ENCODE results near the gene LPIN3. TPM values are rescaled to one million over a fixed set of nuclear protein-coding genes. Genes with fewer than 3 reads are reported as not detected.

LPIN3 gene
- total and polyA plus RNA-seq, 12 donors = 1.8 to 49.7 (median 9.7) TPM

GRCh38 chr20:41335591-41335990 is 5.0 kb upstream of the LPIN3 start:
- 60 to 100% (median 75%) methylated on average over 1 of the region's 1 CpG for WGBS, 4 donors
- intact Hi-C loops (cut with DNase I) = loop anchor here (5.0 to 10.0 kb wide), 3 partner anchors 91 to 163 kb away; no protein-coding TSS in a partner anchor

GRCh38 chr20:41336711-41337492 is 3.7 kb upstream of the LPIN3 start:
- no peaks in the 10 kb centered on the region for H3K36me3 ChIP-seq (replicated peaks in 1 of 2)
- TF ChIP-seq POLR2A (IDR thresholded peaks at IDR 0.05) = no peak
- TF ChIP-seq CTCF (IDR thresholded peaks at IDR 0.05) = no peak
- H3K4me1 ChIP-seq (replicated peaks in 1 of 2) = peaks cover 8 to 18% of the 10 kb centered on the region in 2 donors
- DNase-seq = no peak
- H3K27me3 ChIP-seq = no peaks in the 10 kb centered on the region
- 88 to 94% (median 90%) methylated on average over 4 of the region's 4 CpGs for WGBS, 4 donors
- H3K9me3 ChIP-seq (replicated peaks in 1 of 3) = no peaks in the 10 kb centered on the region
- no peak overlapping the region for H3K27ac ChIP-seq
- no peak overlapping the region for H3K4me3 ChIP-seq
- intact Hi-C loops (cut with DNase I) = loop anchor here (5.0 to 10.0 kb wide), 3 partner anchors 92 to 165 kb away; no protein-coding TSS in a partner anchor

More at GRCh38 chr20:41335591-41335990, 5.0 kb upstream of the LPIN3 start:
- H3K27ac ChIP-seq = peak overlapping the region in 1 of 5 donors; percentile 64
- TF ChIP-seq CTCF (IDR thresholded peaks at IDR 0.05) (no peak), POLR2A (IDR thresholded peaks at IDR 0.05) (no peak)
- peaks cover 8 to 10% of the 10 kb centered on the region in 2 donors for H3K4me1 ChIP-seq (replicated peaks in 1 of 2)
- no peaks in the 10 kb centered on the region for H3K36me3 ChIP-seq (replicated peaks in 1 of 2)
- H3K27me3 ChIP-seq = no peaks in the 10 kb centered on the region
- DNase-seq = no peak
- no peaks in the 10 kb centered on the region for H3K9me3 ChIP-seq (replicated peaks in 1 of 3)
- H3K4me3 ChIP-seq = no peak overlapping the region

GRCh38 chr20:41339957-41340326 is 679 bp upstream of the LPIN3 start:
- WGBS, 4 donors = 4 to 8% (median 5%) methylated on average over 23 to 25 of the region's 25 CpGs
- intact Hi-C loops (cut with DNase I) = loop anchor here (2.0 to 10.0 kb wide), 7 partner anchors 72 to 375 kb away; no protein-coding TSS in a partner anchor
- Histone ChIP-seq H3K9me3 (replicated peaks in 1 of 3) (no peaks in the 10 kb centered on the region), H3K27ac (peak overlapping the region in 4 of 5 donors; percentile 33 to 81 (median 62)), H3K27me3 (no peaks in the 10 kb centered on the region), H3K36me3 (replicated peaks in 1 of 2) (no peaks in the 10 kb centered on the region), H3K4me3 (peak overlapping the region in 2 of 4 donors; percentile 1 to 56), H3K4me1 (replicated peaks in 1 of 2) (peaks cover 8 to 18% of the 10 kb centered on the region in 2 donors)
- no peak for TF ChIP-seq POLR2A (IDR thresholded peaks at IDR 0.05)
- peak; percentile 98 to 100 (median 99) for TF ChIP-seq CTCF (IDR thresholded peaks at IDR 0.05)
- peak; percentile 67 to 91 (median 79) for DNase-seq
